T-helper 1 cell treated with Interleukin-12 subunit alpha and Interleukin-12 subunit beta and Interleukin-4 antibody, amounts not matched to agents 30 ng/mL and 1 ng/mL, for 36 hours (primary cell): ENCODE measurements around the gene C20orf96. TPM values are rescaled to one million over a fixed set of nuclear protein-coding genes. Genes with fewer than 3 reads are reported as not detected.

Experiments used
- intact Hi-C: fragments of 100-400 bp; cut with micrococcal nuclease; formaldehyde crosslinking; loops from one replicate; pipeline ENCODE4 v1.15.1; 2024
- total RNA-seq: library from RNA; stranded (reverse); gene quantifications from 2 replicates; pipeline ENCODE4 v1.2.3, GENCODE V29; 2022

Gene C20orf96
- total RNA-seq, 1 donor from 2014 or later: 4.7 TPM

DNA sequence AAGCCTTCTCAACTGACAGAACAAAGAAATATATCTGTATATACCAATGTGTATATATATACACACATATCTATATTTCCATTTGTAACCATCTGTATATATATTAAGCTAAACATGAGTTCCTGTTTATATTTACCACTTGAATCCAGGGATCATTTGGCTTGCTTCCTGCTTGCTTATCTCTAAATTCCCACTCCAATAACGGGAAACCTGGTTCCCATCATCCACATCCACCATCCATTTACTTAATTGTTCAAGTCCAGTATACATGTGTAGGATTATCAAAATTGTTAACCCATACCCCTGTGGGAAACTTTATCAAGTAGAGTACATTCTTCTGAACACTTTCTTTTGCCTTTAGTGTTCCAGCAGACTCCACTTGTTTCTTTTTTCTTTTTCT is 22.3 kb upstream of the C20orf96 start:
- intact Hi-C loops: no loop called here

DNA sequence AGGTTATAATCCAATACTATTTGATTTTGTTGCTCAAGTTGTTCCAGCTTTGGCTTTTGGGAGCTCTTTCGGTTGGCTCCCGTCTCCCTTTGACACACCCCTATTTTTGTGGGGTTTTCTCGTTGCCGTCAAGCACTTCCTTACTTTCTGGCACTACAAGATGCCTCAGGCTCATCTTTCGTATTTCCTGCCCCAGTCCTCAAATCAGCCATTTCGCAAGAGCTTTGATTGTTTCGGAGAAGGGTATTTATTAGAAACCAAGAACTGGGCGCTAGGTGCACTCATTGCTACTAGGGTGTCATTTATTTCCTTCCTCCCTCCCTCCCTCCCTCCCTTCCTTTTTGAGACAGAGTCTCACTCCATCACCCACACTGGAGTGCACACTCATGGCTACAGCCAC is 21.5 kb upstream of the C20orf96 start:
- intact Hi-C loops: no loop called here

DNA sequence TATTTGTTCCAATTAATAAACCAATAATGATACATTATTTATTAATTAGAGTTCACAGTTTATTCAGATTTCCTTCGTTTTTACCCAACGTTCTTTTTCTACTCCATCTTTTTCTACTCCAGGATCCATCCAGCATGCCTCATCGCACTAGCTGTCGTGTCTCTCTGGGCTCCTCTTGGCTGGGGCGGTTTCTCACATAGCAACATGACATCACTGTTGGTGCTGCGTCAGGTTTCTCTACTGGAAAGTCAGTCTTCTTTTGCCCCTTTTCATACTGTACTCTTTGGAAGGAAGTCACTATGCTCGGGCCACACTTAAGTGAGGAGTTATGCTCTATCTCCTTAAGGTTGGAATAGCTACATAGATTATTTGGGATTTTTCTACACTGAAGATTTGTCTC is 21.1 kb upstream of the C20orf96 start:
- intact Hi-C loops: no loop called here

DNA sequence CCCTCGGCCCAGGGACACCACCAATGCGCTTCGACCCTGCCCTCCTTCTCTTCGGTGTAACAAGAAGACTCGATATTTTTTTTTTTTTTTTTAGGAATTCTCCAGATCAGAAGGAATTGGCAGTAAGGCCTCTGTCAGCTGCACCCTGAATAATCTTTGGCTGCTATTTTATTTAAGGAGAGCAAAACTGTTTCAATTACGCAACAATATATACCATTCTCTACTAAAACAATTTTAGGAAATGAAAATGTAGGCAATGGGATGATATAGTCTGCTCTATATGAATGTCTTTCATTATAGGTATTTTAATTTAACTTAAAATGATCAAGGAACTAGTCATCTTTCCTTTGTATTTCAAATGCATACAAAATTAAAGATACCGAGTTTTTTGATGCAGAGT is 20.1 kb upstream of the C20orf96 start:
- intact Hi-C loops: loop anchor here (1.0 kb wide), 3 partner anchors 12 to 20 kb away; partner anchors contain the start of genes C20orf96 and SOX12

DNA sequence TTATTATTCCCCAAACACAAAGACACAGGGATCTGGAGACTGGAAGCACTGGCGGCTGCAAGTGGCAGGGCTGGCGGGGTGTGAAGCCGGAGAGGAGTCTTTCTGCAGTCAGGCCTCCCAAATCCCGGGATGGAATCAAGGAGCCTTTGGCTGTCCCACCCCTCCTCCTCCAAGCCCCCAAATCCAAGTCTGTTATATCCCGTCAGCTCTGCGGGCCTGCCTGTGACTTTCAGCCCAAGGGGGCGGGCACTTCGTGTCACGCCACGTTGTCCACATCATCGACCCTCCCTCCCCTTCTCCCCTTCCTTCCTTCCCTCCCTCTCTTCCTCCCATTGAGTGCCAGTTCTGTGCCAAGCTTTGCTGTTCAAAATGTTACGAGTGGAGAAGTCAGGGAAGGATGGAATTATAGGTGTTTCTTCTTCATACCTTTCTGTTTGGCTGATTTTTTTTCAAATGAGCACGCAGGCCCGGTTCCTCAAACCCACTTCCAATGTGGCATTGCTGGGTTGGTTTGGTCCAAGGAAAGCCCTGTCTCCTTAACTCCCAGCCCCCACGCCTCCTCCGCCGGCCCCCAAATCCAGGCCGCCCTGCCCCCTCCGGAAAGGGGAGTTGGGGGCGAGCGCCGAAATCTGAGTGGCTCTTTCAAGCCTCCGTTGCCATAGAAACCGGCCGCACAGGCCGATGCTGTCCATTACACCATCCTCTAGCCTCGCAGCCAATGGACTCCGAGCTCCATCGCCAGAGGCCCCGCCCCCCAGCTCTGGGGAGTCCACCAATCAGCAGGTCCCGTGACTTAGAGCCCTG is 19.5 kb upstream of the C20orf96 start:
- intact Hi-C loops: loop anchor here (1.0 kb wide), 3 partner anchors 12 to 20 kb away; partner anchors contain the start of genes C20orf96 and SOX12

DNA sequence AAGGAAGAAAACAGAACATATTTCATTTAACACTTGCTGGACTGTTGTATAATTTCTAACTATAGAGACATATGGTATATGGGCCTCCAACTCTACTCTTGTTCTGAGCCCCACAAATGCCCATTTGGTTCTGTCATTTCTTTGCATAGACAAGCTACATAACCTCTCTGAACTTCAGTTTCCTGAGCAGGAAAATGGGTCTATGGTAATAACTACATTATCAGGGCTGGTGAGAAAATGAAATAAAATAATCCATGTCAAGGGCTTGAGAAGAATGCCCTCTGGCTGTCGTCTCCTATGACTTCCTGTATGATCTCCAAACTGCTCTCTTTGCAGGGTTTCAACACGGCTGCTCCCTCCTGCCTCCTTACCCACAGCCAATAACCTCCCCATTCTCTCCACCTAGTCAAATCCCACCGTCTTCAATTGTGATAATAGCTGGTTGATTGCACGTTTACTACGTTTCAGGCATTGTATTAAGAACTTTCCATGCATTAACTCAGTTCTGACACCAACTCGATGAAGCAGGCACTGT is 18.8 kb upstream of the C20orf96 start:
- intact Hi-C loops: no loop called here

DNA sequence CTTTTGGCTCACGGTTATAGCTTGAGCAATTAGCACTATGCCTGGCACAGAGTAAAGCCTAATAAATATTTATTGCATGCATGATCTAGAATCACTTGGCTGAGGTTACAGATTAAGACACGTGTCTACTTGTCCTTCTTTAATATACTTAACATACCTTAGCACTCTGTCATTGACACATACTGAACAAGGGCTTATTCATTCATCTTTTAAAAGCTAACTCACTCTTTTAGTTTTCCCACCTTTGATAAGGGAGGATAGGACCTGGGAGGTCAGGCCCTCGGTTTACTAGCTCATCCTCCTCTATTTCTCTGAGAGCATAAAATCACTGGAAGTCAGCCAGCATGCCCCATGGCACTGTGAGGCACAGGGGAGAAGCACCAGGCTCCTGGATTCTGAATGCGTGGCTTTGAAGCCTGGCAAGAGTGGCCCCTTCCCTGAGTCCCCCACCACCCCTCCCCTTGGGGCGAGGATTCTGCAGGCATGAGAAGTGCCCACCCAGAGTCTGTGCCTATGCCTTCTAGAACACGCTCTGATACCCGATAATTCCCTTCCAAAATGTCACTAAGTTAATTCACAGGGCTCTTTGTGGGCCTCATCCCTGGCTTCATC is 18.0 kb upstream of the C20orf96 start:
- intact Hi-C loops: no loop called here

DNA sequence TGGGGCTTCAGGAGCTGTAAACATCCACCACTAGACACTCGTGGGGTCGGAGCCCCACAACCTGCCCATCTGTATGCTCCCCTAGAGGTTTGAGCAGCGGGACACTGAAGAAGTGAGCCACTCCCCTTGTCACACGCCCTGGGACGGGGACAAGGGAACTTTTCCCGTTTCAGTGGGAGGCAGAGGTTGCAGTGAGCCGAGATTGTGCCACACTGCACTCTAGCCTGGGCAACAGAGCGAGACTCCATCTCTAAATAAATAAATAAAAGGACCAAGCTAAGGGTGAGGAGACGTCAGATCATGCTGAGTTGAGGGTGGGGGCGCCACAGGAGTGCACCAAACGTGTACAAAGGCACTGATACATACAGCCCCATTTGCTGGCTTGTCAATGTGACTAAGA is 15.2 kb upstream of the C20orf96 start:
- intact Hi-C loops: no loop called here

DNA sequence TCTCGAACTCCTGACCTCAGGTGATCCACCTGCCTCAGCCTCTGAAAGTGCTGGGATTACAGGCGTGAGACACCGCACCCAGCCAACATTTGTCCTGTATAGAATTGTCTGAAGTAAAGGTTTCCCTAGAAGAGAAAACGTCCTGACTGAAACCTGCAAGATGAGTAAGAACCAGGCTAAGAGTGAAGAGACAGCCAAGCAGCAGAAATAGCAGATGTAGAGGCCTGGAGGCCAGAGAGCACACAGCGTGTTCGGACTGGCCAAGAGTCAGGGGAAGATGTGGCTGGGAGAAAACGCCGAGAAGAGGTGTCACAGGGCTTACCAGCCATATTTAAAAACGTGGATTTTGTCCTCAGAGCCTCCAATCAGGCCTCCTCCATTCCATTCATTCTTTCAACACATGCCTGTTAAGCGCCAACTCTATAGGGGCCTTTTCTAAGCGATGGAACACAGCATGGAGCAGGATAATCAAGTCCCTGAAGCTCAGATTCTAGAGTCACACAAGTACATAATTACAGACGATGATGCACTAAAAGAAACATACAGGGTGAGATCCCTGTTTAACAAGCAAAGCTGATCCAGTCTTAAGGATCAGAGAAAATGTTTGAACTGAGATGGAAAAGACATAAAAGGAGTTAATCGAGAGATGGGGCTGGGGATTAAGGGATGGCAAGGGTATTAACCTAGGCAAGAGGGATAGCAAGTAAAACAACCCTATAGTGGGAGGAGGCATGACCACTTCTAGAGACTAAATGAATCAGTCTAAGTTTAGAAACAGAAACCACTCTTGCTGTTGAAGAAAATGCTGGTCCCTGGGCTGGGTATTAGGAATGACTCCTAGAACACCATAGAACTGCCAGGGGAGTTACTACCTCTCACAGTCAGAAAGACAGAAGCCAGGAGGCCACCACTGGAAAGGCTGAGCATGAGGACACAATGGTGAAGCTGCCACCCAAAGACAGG is 11.6 kb upstream of the C20orf96 start:
- intact Hi-C loops: no loop called here

DNA sequence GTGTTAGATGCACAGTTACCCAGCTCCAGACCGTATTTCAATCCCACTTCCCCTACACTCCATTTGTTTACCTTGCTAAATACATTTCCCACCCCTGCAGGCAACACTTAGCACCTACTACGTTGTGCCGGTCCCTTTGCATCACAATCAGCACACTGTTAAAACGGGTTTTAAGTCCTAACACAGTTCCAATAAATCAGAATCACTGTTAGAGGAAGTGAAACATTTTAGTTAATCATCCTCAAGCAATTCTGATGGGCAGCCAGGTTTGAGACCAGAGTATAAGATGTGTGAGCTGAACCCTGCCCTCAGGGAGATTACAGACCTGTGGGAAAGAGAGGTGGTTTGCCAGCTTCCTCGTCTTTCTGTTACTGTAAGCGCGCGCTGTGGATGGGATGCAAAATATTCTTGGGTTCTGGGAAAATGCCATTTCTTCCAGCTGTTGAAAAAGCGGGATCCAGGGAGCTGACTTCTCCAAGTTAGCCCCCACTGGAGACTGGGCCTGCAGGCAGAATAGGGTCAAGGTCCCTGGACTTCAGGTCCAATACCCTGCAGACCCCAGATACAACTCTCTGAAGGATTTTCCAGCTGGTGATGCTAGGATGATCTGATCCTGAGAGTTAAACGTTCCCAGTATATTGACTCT is 9.9 kb upstream of the C20orf96 start:
- intact Hi-C loops: no loop called here

DNA sequence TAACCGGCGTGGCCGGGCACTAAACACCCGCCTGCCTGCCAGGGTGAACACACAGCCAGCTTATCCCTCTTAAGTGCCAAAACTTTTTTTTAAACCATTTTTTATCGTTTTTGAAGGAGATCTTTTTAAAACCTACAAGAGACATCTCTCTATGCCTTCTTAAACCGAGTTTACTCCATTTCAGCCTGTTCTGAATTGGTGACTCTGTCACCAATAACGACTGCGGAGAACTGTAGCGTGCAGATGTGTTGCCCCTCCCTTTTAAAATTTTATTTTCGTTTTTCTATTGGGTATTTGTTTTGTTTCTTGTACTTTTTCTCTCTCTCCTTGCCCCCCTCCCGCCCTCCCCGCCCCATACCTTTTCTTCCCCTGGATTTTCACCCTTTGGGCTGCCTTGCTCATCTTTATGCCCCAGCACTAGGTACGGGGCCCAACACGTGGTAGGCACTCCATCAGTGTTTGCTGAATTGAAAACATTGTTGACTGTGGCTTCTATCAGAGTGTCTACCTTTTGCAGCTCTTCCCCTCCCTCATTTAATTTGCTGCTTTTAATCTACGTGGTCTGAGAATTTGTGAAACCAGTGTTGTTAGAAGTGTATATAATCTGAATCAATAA is 8.3 kb upstream of the C20orf96 start:
- intact Hi-C loops: loop anchor here (1.0 to 2.0 kb wide), 3 partner anchors 9 to 60 kb away; partner anchors contain the start of gene C20orf96

DNA sequence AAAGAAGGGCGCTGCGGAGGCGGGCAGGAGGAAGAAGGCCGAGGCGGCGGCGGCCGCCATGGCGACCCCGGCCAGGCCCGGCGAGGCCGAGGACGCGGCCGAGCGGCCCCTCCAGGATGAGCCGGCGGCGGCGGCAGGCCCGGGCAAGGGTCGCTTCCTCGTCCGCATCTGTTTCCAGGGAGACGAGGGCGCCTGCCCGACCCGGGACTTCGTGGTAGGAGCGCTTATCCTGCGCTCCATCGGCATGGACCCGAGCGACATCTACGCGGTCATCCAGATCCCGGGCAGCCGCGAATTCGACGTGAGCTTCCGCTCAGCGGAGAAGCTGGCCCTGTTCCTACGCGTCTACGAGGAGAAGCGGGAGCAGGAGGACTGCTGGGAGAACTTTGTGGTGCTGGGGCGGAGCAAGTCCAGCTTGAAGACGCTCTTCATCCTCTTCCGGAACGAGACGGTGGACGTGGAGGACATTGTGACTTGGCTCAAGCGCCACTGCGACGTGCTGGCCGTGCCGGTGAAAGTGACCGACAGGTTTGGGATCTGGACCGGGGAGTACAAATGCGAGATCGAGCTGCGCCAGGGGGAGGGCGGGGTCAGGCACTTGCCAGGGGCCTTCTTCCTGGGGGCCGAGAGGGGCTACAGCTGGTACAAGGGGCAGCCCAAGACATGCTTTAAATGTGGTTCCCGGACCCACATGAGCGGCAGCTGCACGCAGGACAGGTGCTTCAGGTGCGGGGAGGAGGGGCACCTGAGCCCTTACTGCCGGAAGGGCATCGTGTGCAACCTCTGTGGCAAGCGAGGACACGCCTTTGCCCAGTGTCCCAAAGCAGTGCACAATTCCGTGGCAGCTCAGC is 7.6 kb upstream of the C20orf96 start:
- intact Hi-C loops: loop anchor here (1.0 to 2.0 kb wide), 5 partner anchors 8 to 59 kb away; partner anchors contain the start of genes C20orf96 and SOX12

DNA sequence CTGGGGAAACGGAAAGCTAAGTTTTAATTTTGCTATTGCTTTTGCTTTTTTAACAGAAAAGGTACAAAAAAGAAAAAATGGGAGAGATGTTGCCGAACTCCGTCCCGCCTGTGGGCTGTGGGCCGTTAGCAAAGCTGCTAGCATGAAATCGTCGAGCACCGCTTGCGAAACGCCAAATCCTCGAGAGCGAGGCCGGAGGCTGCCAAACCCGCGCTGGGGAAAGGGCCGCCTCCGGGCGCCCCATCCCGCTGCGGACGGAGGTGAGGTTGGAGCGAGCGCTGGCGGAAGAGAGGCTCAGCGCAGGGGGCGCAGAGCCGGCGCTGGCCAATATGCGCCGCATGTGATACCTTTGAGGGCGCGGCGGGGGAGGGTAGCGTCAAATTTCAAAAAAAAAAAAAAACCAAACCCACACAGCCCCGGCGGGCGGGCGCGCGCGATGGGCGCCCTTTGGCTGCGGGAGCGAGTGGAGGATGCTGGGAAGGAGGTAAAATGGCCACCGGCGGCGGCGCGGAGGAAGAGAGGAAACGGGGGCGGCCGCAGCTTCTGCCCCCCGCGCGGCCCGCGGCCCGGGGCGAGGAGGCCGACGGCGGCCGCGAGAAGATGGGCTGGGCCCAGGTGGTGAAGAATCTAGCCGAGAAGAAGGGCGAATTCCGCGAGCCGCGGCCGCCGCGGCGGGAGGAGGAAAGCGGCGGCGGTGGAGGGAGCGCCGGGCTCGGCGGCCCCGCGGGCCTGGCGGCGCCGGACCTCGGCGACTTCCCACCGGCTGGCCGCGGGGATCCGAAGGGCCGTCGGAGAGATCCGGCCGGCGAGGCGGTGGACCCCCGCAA is 6.8 kb upstream of the C20orf96 start, which contains the start of gene ZCCHC3:
TSS of gene ZCCHC3 (plus strand) at position 473 of the 827 bp plus-strand sequence. CDS start at position 490, 17 bp downstream.
- intact Hi-C loops: loop anchor here (1.0 kb wide), 2 partner anchors 28 to 33 kb away; partner anchors contain the start of gene SOX12

DNA sequence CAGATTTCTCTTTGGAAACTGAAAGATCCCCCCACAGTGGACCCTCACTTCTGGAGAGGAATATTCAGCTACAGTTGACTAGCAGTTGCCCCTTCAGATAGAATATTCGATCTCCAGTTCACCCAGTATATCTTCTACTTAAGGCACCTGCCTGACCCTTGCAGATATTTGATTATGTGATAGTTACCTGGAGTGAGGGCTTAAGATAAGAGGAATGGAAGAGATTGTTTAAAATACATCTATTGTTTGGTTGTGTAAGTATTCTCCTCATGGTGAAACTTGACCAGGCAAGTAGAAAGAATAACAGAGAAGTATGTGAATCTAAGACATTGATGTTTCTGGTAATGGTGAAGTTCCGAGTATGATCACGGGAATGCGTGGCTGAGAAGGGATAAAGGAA is 5.3 kb upstream of the C20orf96 start:
- intact Hi-C loops: no loop called here

DNA sequence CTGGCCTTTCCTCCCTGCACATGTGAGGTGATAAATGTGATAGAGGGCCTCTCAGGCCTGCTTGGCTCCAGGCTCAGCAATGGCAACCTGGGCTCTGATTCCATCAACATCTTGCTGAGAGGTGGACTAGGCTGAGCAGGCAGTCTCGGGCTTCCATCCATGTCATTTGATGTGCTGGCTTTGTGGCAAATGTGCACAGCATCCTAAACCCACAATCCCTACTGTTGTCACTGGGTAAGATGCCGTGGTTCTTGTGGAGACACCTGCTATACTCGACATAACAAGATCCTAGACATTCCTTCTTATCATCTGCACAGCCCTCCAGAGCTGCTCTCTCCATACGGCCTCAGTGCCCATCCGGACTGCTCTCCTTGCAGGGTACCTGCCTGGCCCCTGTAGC is 4.1 kb upstream of the C20orf96 start:
- intact Hi-C loops: no loop called here

DNA sequence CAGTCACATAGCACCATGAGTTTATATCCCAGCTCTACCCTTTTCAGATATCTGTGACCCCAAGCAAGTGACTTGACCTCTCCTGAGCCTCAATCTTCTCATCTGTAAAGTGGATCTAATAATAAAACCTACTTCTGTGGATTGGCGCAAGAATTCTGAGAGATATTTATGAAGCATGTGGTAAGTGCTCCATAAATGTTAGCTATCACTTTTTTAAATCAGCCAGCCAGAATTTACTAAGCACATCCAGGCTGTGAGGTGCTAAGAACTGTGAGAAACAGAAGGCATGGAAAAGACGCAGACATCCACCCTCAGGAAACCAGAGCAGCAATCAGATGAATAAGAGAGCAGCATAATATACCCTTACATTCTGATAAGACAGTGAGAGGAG is 862 bp downstream of the C20orf96 start:
- intact Hi-C loops: loop anchor here (1.0 kb wide), 8 partner anchors 9 to 119 kb away; partner anchors contain the start of genes NRSN2, RBCK1 and SOX12

DNA sequence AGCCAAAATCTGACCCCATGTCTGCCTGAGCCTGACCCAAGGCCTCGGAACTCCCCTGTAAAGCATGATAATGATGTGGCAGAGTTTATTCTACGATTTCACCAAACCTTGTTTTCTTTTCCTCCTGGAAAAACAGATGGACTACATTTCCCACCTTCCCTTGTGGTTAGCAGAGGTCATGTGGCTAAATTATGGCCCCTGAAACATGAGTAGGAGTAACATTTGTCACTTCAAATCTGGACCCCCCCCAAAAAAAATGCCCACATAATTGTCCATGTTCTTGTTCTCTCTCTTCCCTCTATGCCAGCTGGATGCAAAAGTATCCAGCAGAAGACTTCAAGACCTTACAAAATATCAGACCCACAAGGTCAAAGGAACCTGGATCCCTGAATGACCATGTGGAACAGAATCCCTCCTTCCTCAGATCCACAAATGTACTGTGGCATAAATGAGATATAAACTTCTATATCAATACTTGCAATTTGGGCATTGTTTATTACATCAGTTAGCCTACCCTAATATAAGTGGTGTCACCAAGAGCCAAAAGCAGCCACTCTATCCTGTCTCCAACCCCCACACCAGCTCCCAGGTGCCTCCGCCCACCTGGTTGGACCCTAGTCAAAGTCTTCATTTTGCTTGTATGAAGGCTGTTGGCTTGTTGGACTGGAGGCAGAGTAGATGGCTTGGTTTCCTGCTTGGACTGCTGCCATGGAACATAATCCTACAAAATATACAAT is 1.4 kb downstream of the C20orf96 start:
- intact Hi-C loops: no loop called here
